DND-41 (cell line): ENCODE data around the gene AVPI1.

Source experiments
- ATAC-seq: fragments of 200-7000 bp; cut with Tn5 transposase; 3 replicates; pipeline ENCODE4 v1.9.1; 2021; ENCODE audit warnings: low read depth; ENCODE audit not compliant: insufficient read depth
- DNase-seq: peaks from one replicate; pipeline ENCODE4 v3.0.0-alpha.2; 2020
- H2AFZ ChIP-seq: 2 replicates; pipeline ENCODE4 v1.6.0; 2012; ENCODE audit warnings: low read depth, low read length
- H3K27ac ChIP-seq: 2 replicates; pipeline ENCODE4 v1.5.1; 2012; ENCODE audit warnings: low read length, inconsistent platforms
- H3K27me3 ChIP-seq: fragments of 200-600 bp; sonication (generic); 2 replicates; pipeline ENCODE4 v1.6.0; 2012; ENCODE audit warnings: low read length, mild to moderate bottlenecking, inconsistent platforms; ENCODE audit not compliant: insufficient read depth, poor library complexity
- H3K36me3 ChIP-seq: 2 replicates; pipeline ENCODE4 v1.5.1; 2012; ENCODE audit warnings: low read length, inconsistent platforms; ENCODE audit not compliant: insufficient read depth
- H3K4me1 ChIP-seq: 2 replicates; pipeline ENCODE4 v1.5.1; 2012; ENCODE audit warnings: mild to moderate bottlenecking, low read length; ENCODE audit not compliant: insufficient read depth
- H3K4me2 ChIP-seq: 2 replicates; pipeline ENCODE4 v1.6.0; 2012; ENCODE audit warnings: mild to moderate bottlenecking, moderate library complexity, low read length, inconsistent platforms; ENCODE audit not compliant: insufficient read depth
- H3K4me3 ChIP-seq, 2 experiments: fragments of 200-600 bp in 1 of 2; shearing (Covaris generic) in 1 of 2; 2 replicates each; pipeline ENCODE4 v1.5.1; 2012 to 2016; ENCODE audit warnings: inconsistent platforms in 2 of 2, low read length in 2 of 2, mild to moderate bottlenecking in 2 of 2, low read depth in 1 of 2, moderate library complexity in 1 of 2
- H3K79me2 ChIP-seq: 2 replicates; pipeline ENCODE4 v1.6.0; 2012; ENCODE audit warnings: low read length, inconsistent platforms; ENCODE audit not compliant: insufficient read depth
- H3K9ac ChIP-seq: 2 replicates; pipeline ENCODE4 v1.6.0; 2012; ENCODE audit warnings: low read depth, mild to moderate bottlenecking, inconsistent platforms, low read length, moderate library complexity
- H3K9me3 ChIP-seq: 2 replicates; pipeline ENCODE4 v1.5.1; 2012; ENCODE audit warnings: low read length, moderate library complexity, mild to moderate bottlenecking, inconsistent platforms; ENCODE audit not compliant: insufficient read depth, severe bottlenecking
- H4K20me1 ChIP-seq: 2 replicates; pipeline ENCODE4 v1.6.0; 2012; ENCODE audit warnings: low read length; ENCODE audit not compliant: insufficient read depth
- EZH2 ChIP-seq: IDR thresholded peaks from 3 replicates; pipeline ENCODE4 v1.6.1; 2012; ENCODE audit warnings: borderline replicate concordance, low read depth, mild to moderate bottlenecking, moderate library complexity, low read length, inconsistent platforms; ENCODE audit not compliant: severe bottlenecking
- TF ChIP-seq, protein P1 (sequence below): IDR thresholded peaks from 2 replicates; pipeline ENCODE4 v1.5.1; 2012; ENCODE audit warnings: borderline replicate concordance, low read length, moderate library complexity, mild to moderate bottlenecking; ENCODE audit not compliant: poor library complexity, severe bottlenecking; ENCODE audit errors: extremely low read depth

The AVPI1 gene

DNA sequence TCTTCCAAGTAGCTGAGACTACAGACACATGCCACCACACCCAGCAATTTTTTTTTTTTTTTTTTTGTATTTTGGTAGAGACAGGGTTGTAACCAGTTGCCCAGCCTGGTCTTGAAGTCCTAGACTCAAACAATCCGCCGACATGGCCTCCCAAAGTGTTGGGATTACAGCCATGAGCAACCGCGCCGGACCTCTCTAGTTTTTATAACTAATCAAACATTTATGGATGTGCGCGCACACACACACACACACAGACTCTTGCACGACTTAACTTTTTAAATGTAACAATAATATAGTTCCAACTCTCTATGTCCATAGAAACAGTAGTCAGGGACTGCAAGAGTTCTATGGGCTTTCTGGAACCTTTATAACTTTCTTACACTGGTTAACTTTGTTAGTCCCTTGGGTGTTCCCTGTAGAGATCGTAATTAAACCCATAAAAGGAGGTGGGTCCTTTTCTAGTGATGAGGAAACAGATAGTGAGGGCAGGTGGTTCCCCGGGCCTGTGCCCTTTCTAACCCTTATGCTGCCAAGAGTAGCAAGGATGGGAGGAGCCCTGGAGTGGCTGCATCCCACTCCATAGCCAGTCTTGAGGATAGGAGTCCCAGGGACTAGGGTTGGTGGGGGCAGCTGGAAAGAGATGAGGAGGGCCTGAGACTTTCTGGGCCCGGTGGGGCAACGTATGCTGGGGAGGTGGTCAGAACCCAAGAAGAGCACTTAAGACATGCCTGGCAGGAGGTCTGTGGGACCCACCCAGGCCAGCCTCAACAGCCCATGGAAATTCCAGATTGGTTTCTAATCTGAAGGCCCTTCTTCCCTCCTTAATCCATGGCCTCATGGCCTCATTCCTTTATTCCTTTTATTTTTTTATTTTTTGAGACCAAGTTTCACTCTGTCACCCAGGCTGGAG lies 35.1 kb upstream of the AVPI1 start:
- DNase-seq (no peak), ATAC-seq (no peak)
- Histone ChIP-seq H3K36me3 (peaks cover 12% of the 10 kb centered on the region), H3K4me2 (no peak overlapping the region), H4K20me1 (no peaks in the 10 kb centered on the region), H3K79me2 (no peaks in the 10 kb centered on the region), H3K9ac (no peak overlapping the region), H2AFZ (no peak overlapping the region), H3K27ac (no peak overlapping the region), H3K27me3 (no peaks in the 10 kb centered on the region), H3K4me1 (no peaks in the 10 kb centered on the region), H3K9me3 (no peaks in the 10 kb centered on the region), H3K4me3 (no peak overlapping the region)
- TF ChIP-seq EZH2 = no peak
- TF ChIP-seq, protein P1, sequence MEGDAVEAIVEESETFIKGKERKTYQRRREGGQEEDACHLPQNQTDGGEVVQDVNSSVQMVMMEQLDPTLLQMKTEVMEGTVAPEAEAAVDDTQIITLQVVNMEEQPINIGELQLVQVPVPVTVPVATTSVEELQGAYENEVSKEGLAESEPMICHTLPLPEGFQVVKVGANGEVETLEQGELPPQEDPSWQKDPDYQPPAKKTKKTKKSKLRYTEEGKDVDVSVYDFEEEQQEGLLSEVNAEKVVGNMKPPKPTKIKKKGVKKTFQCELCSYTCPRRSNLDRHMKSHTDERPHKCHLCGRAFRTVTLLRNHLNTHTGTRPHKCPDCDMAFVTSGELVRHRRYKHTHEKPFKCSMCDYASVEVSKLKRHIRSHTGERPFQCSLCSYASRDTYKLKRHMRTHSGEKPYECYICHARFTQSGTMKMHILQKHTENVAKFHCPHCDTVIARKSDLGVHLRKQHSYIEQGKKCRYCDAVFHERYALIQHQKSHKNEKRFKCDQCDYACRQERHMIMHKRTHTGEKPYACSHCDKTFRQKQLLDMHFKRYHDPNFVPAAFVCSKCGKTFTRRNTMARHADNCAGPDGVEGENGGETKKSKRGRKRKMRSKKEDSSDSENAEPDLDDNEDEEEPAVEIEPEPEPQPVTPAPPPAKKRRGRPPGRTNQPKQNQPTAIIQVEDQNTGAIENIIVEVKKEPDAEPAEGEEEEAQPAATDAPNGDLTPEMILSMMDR = no peak

- Histone ChIP-seq H3K79me2 (peaks cover 6% of the 10 kb centered on the region; the same call in 1 of the 2 replicates), H2AFZ (no peak overlapping the region), H3K27ac (no peak overlapping the region), H3K4me3 (no peak overlapping the region), H3K36me3 (peaks cover 19% of the 10 kb centered on the region), H3K4me1 (peaks cover 19% of the 10 kb centered on the region), H3K9me3 (no peaks in the 10 kb centered on the region), H3K27me3 (no peaks in the 10 kb centered on the region), H3K4me2 (no peak overlapping the region), H4K20me1 (peaks cover 7% of the 10 kb centered on the region), H3K9ac (no peak overlapping the region)
- DNase-seq (no peak), ATAC-seq (no peak)
- TF ChIP-seq, protein P1 = no peak
- no peak for TF ChIP-seq EZH2
Observed at GRCh38 chr10:97719602-97720001, 32.6 kb upstream of the AVPI1 start.

DNA sequence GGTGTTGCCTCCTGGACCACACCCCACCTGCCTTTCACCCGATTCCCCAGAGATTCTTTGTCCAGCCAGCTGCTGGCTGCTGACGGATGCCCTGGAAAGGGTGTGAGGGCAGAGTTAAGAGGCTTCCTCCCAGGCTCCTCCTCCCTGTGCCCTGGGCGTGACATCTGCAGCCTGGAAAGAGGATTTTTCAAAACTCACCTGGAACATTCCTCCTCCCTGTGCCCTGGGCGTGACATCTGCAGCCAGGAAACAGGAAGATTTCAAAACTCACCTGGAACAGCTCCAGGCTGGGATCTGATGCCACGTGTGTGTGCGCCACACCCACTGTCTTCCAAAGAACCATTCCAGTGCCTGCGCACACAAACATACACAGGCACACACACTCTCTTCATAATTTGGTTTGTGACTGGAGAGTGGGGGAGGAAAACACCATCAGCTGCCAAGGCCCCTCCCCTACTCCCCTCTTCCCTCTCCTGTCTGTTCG lies 31.7 kb upstream of the AVPI1 start:
- no peak overlapping the region for H3K4me2 ChIP-seq
- peaks cover 28% of the 10 kb centered on the region for H3K4me1 ChIP-seq
- no peak overlapping the region for H3K4me3 ChIP-seq
- DNase-seq = no peak
- H3K9me3 ChIP-seq = no peaks in the 10 kb centered on the region
- no peak overlapping the region for H3K27ac ChIP-seq
- H3K27me3 ChIP-seq = no peaks in the 10 kb centered on the region
- no peak overlapping the region for H3K9ac ChIP-seq
- peaks cover 7% of the 10 kb centered on the region for H4K20me1 ChIP-seq
- no peak overlapping the region for H2AFZ ChIP-seq
- ATAC-seq = no peak
- H3K36me3 ChIP-seq = peaks cover 19% of the 10 kb centered on the region
- H3K79me2 ChIP-seq = peaks cover 13% of the 10 kb centered on the region; the same call in 1 of the 2 replicates
- TF ChIP-seq, protein P1 = no peak
- no peak for TF ChIP-seq EZH2
